DOHH2 (cell line): ENCODE measurements around the gene NAALADL2.

Experiments used
- H3F3A ChIP-seq: fragments of 200-600 bp; sonication (generic), shearing (Covaris generic); 2 replicates; pipeline ENCODE4 v1.6.0; 2016; ENCODE audit warnings: antibody characterized with exemption, mild to moderate bottlenecking; ENCODE audit not compliant: control insufficient read depth, insufficient read depth
- H3K27ac ChIP-seq: fragments of 200-600 bp; sonication (generic); 2 replicates; pipeline ENCODE4 v1.5.1; 2014; ENCODE audit warnings: low read depth, mild to moderate bottlenecking, low read length, moderate library complexity
- H3K27me3 ChIP-seq: fragments of 200-600 bp; sonication (generic); 2 replicates; pipeline ENCODE4 v1.6.1; 2014; ENCODE audit warnings: mild to moderate bottlenecking, low read length, mixed read lengths; ENCODE audit not compliant: control insufficient read depth
- H3K36me3 ChIP-seq: fragments of 200-600 bp; sonication (generic); 2 replicates; pipeline ENCODE4 v1.6.1; 2014; ENCODE audit warnings: mild to moderate bottlenecking, low read length, moderate library complexity, mixed read lengths; ENCODE audit not compliant: control insufficient read depth
- H3K4me1 ChIP-seq: fragments of 200-600 bp; sonication (generic); 2 replicates; pipeline ENCODE4 v1.6.1; 2014; ENCODE audit warnings: mild to moderate bottlenecking, low read length, mixed read lengths; ENCODE audit not compliant: control insufficient read depth
- H3K4me2 ChIP-seq: fragments of 200-600 bp; sonication (generic); 2 replicates; pipeline ENCODE4 v1.6.0; 2014; ENCODE audit warnings: mild to moderate bottlenecking, low read length, moderate library complexity
- H3K4me3 ChIP-seq: fragments of 200-600 bp; sonication (generic); 2 replicates; pipeline ENCODE4 v1.5.1; 2014; ENCODE audit warnings: mild to moderate bottlenecking, low read length, mixed read lengths
- H3K79me2 ChIP-seq: fragments of 200-600 bp; sonication (generic); 2 replicates; pipeline ENCODE4 v1.6.1; 2014; ENCODE audit warnings: mild to moderate bottlenecking, low read length, mixed read lengths; ENCODE audit not compliant: control insufficient read depth
- H3K9me2 ChIP-seq: fragments of 200-600 bp; sonication (generic); replicated peaks from 2 replicates; pipeline ENCODE4 v1.6.1; 2014; ENCODE audit warnings: mild to moderate bottlenecking, low read length, mixed read lengths; ENCODE audit not compliant: control insufficient read depth
- H3K9me3 ChIP-seq: fragments of 200-600 bp; sonication (generic); 2 replicates; pipeline ENCODE4 v1.6.1; 2014; ENCODE audit warnings: antibody characterized with exemption, low read length, mixed read lengths; ENCODE audit not compliant: control insufficient read depth, insufficient read depth
- H4K20me1 ChIP-seq: fragments of 200-600 bp; sonication (generic); 2 replicates; pipeline ENCODE4 v1.6.0; 2014; ENCODE audit warnings: low read depth, mild to moderate bottlenecking, antibody characterized with exemption, low read length, moderate library complexity; ENCODE audit not compliant: control insufficient read depth, insufficient read depth
- EZH2phosphoT487 ChIP-seq: fragments of 200-600 bp; sonication (generic); IDR thresholded peaks from 2 replicates; pipeline ENCODE4 v1.6.1; 2017; ENCODE audit warnings: borderline replicate concordance, mild to moderate bottlenecking, antibody characterized with exemption, low read length, moderate library complexity, mixed read lengths
- TF ChIP-seq, protein P1 (sequence below): fragments of 200-600 bp; sonication (generic); IDR thresholded peaks from one replicate; pipeline ENCODE4 v1.5.1; 2014; ENCODE audit warnings: antibody characterized with exemption, mild to moderate bottlenecking, low read depth, low read length; ENCODE audit not compliant: poor library complexity, severe bottlenecking

The NAALADL2 gene

DNA sequence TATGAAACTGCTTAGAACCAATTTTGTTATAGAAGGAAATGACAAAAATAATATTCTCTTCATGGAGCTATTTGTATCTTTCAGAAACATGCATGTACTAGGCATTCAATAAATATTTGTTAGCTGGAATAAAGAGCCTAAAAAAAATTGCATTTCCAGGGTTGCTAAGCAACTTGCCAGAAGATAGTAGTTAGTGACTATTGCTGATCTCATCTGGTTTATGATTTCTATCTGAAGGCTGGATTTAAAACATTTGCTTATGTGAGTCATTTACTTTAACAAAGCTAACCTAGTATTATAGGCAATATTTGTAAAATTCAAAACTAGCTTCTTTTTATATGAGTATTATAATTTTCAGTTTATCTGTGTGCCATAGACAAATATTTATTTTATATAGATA is 78.3 kb downstream of the NAALADL2 start:
- H3K9me2 ChIP-seq: no peaks in the 10 kb centered on the region
- H3K79me2 ChIP-seq: no peaks in the 10 kb centered on the region
- H3K27me3 ChIP-seq: no peaks in the 10 kb centered on the region
- no peaks in the 10 kb centered on the region for H4K20me1 ChIP-seq
- no peak overlapping the region for H3K4me3 ChIP-seq
- no peak for TF ChIP-seq EZH2phosphoT487
- no peak overlapping the region for H3K27ac ChIP-seq
- no peaks in the 10 kb centered on the region for H3K4me1 ChIP-seq
- no peak overlapping the region for H3K4me2 ChIP-seq
- H3K36me3 ChIP-seq: no peaks in the 10 kb centered on the region
- no peaks in the 10 kb centered on the region for H3F3A ChIP-seq
- H3K9me3 ChIP-seq: no peaks in the 10 kb centered on the region

DNA sequence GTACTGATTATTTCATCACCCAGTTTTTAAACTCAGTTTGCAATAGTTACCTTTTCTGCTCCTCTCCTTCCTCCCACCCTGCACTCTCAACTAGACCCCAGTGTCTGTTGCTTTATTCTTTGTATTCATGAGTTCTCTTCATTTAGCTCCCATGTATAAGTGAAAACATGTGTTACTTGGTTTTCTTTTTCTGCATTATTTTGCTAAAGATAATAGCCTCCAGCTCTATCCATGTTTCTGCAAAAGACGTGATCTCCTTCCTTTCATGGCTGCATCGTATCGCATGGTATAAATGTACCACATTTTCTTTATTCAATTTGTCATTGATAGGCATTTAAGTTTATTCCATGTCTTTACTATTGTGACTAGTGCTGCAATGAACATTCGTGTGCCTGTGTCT is 79.0 kb downstream of the NAALADL2 start:
- no peaks in the 10 kb centered on the region for H3K4me1 ChIP-seq
- no peak overlapping the region for H3K27ac ChIP-seq
- H3K36me3 ChIP-seq: no peaks in the 10 kb centered on the region
- no peak overlapping the region for H3K4me3 ChIP-seq
- H3K4me2 ChIP-seq: no peak overlapping the region
- H3K9me2 ChIP-seq: no peaks in the 10 kb centered on the region
- no peak for TF ChIP-seq EZH2phosphoT487
- TF ChIP-seq, protein P1, sequence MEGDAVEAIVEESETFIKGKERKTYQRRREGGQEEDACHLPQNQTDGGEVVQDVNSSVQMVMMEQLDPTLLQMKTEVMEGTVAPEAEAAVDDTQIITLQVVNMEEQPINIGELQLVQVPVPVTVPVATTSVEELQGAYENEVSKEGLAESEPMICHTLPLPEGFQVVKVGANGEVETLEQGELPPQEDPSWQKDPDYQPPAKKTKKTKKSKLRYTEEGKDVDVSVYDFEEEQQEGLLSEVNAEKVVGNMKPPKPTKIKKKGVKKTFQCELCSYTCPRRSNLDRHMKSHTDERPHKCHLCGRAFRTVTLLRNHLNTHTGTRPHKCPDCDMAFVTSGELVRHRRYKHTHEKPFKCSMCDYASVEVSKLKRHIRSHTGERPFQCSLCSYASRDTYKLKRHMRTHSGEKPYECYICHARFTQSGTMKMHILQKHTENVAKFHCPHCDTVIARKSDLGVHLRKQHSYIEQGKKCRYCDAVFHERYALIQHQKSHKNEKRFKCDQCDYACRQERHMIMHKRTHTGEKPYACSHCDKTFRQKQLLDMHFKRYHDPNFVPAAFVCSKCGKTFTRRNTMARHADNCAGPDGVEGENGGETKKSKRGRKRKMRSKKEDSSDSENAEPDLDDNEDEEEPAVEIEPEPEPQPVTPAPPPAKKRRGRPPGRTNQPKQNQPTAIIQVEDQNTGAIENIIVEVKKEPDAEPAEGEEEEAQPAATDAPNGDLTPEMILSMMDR: no peak
- no peaks in the 10 kb centered on the region for H3F3A ChIP-seq
- no peaks in the 10 kb centered on the region for H3K79me2 ChIP-seq
- H3K9me3 ChIP-seq: no peaks in the 10 kb centered on the region
- H4K20me1 ChIP-seq: no peaks in the 10 kb centered on the region
- H3K27me3 ChIP-seq: no peaks in the 10 kb centered on the region

DNA sequence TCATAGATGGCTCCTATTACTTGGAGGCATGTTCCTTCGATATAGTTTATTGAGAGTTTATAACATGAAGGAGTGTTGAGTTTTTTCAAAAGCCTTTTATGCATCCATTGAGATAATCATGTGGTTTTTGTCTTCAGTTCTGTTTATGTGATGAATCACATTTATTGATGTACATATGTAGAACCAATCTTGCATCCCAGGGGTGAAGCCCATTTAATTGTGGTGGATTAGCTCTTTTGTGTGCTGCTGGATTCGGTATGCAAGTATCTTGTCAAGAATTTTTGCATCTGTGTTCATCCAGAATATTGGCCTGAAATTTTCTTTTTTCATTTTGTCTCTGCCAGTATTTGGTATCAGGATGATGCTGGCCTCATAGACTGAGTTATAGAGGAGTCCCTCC is 81.0 kb downstream of the NAALADL2 start:
- H3K9me2 ChIP-seq: no peaks in the 10 kb centered on the region
- no peak overlapping the region for H3K4me3 ChIP-seq
- H3K27me3 ChIP-seq: no peaks in the 10 kb centered on the region
- no peaks in the 10 kb centered on the region for H3K36me3 ChIP-seq
- H3F3A ChIP-seq: no peaks in the 10 kb centered on the region
- peaks cover 3% of the 10 kb centered on the region; the same call in 1 of the 2 replicates for H3K9me3 ChIP-seq
- no peaks in the 10 kb centered on the region for H4K20me1 ChIP-seq
- no peaks in the 10 kb centered on the region for H3K79me2 ChIP-seq
- H3K4me2 ChIP-seq: no peak overlapping the region
- no peaks in the 10 kb centered on the region for H3K4me1 ChIP-seq
- no peak for TF ChIP-seq EZH2phosphoT487
- TF ChIP-seq, protein P1: no peak
- H3K27ac ChIP-seq: no peak overlapping the region

DNA sequence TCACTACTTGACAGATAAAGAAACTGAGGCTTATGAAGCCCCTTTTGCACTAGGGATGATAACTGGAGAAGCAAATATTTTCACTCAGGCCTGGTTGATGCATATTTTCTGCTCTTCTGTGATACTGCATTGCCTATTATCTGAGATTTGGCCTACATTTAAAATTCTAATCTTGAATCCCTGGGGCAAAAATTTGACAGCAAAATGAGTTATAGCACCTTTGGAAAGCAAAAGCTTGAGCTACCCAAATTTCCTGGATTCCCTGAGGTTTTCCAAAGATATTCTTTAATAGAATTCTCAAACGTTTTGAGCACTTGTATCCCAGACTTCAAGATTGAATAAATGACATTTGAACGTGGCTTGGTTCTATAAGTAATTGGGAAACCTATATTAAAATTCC is 86.1 kb downstream of the NAALADL2 start:
- Histone ChIP-seq H3F3A (no peaks in the 10 kb centered on the region), H3K79me2 (no peaks in the 10 kb centered on the region), H3K9me2 (no peaks in the 10 kb centered on the region), H4K20me1 (no peaks in the 10 kb centered on the region), H3K9me3 (peaks cover 3% of the 10 kb centered on the region; the same call in 1 of the 2 replicates), H3K4me2 (no peak overlapping the region), H3K27me3 (no peaks in the 10 kb centered on the region), H3K4me3 (no peak overlapping the region), H3K36me3 (no peaks in the 10 kb centered on the region), H3K27ac (no peak overlapping the region), H3K4me1 (no peaks in the 10 kb centered on the region)
- TF ChIP-seq EZH2phosphoT487: no peak
- TF ChIP-seq, protein P1: no peak
